T-cell (primary cell): Measurements from ENCODE around the gene DRAM1. TPM values are rescaled to one million over a fixed set of nuclear protein-coding genes. Genes with fewer than 3 reads are reported as not detected.

ENCODE experiments used
- ATAC-seq, 4 experiments: fragments of 200-7000 bp in 3 of 4; fragments of 150-1000 bp in 1 of 4; cut with Tn5 transposase; replicated peaks in 1 of 4; 1 replicate in 3 of 4; 2 replicates in 1 of 4; pipeline ENCODE4 v1.10.0; 2021; ENCODE audit warnings: moderate library complexity in 3 of 4, mild to moderate bottlenecking in 2 of 4, moderate number of reproducible peaks in 1 of 4
- CTCF ChIA-PET, 2 donors: fragments of 300-600 bp; sonication (Branson Sonifier 250); formaldehyde crosslinking; loops; one replicate each; lab custom pipeline; 2022; ENCODE audit warnings: antibody characterized with exemption in 2 of 2; lab: Charles Lee
- POLR2A ChIA-PET, 2 donors: fragments of 300-600 bp; sonication (Branson Sonifier 250); formaldehyde crosslinking; loops; one replicate each; lab custom pipeline; 2022; ENCODE audit warnings: antibody characterized with exemption in 2 of 2; lab: Charles Lee
- DNase-seq, 35 experiments: peaks; one replicate each; pipeline versions ENCODE4 v3.0.0 to v3.0.0-alpha.2; 2013 to 2023
- H3K27ac ChIP-seq: one replicate; pipeline ENCODE4 v1.5.1; 2013; ENCODE audit warnings: low read length
- H3K27me3 ChIP-seq, 2 experiments: replicated peaks in 1 of 2; 1 replicate in 1 of 2; 2 replicates in 1 of 2; pipeline versions ENCODE4 v1.6.1 to v1.7.0; 2013; ENCODE audit warnings: low read length in 1 of 2, mixed read lengths in 1 of 2; ENCODE audit not compliant: control insufficient read depth in 2 of 2, insufficient read depth in 2 of 2; ENCODE audit errors: extremely low read depth in 1 of 2
- H3K36me3 ChIP-seq, 2 donors: 1 replicate in 1 of 2; 2 replicates in 1 of 2; pipeline versions ENCODE4 v1.6.1 to v1.7.0; 2013; ENCODE audit warnings: low read length in 1 of 2; ENCODE audit not compliant: control insufficient read depth in 2 of 2, insufficient read depth in 1 of 2; ENCODE audit errors: extremely low read depth in 1 of 2
- H3K4me1 ChIP-seq, 2 experiments: 1 replicate in 1 of 2; 2 replicates in 1 of 2; pipeline versions ENCODE4 v1.6.1 to v1.7.0; 2013; ENCODE audit warnings: low read length in 2 of 2, mixed read lengths in 1 of 2; ENCODE audit not compliant: insufficient read depth in 2 of 2, control insufficient read depth in 1 of 2; ENCODE audit errors: extremely low read depth in 1 of 2
- H3K4me3 ChIP-seq, 2 donors: 1 replicate in 1 of 2; 2 replicates in 1 of 2; pipeline versions ENCODE4 v1.5.1 to v1.7.0; 2013; ENCODE audit warnings: mild to moderate bottlenecking in 2 of 2, low read length in 1 of 2, moderate library complexity in 1 of 2; ENCODE audit not compliant: control insufficient read depth in 1 of 2; ENCODE audit errors: extremely low read depth in 1 of 2
- H3K9me3 ChIP-seq: 2 replicates; pipeline ENCODE4 v1.7.0; 2013
- H3K27ac Mint-ChIP-seq, 2 donors: one replicate each; pipeline ENCODE4 v1.8.0; 2020 to 2021; ENCODE audit warnings: mild to moderate bottlenecking in 2 of 2, mixed read lengths in 2 of 2
- H3K27me3 Mint-ChIP-seq, 2 donors: one replicate each; pipeline ENCODE4 v1.8.0; 2021 to 2022; ENCODE audit warnings: mixed read lengths in 2 of 2
- H3K36me3 Mint-ChIP-seq: one replicate; pipeline ENCODE4 v1.8.0; 2021; ENCODE audit warnings: mixed read lengths
- H3K4me1 Mint-ChIP-seq, 3 donors: one replicate each; pipeline ENCODE4 v1.8.0; 2020 to 2022; ENCODE audit warnings: mixed read lengths in 3 of 3, mild to moderate bottlenecking in 1 of 3
- H3K4me3 Mint-ChIP-seq, 3 donors: one replicate each; pipeline ENCODE4 v1.8.0; 2020 to 2022; ENCODE audit warnings: mild to moderate bottlenecking in 3 of 3, mixed read lengths in 3 of 3, moderate library complexity in 3 of 3
- H3K9me3 Mint-ChIP-seq, 3 donors: one replicate each; pipeline ENCODE4 v1.8.0; 2020 to 2022; ENCODE audit warnings: mixed read lengths in 3 of 3
- WGBS: methylation state at CpG from one replicate; pipeline ENCODE4 v1.1.5; 2013; ENCODE audit warnings: missing lambda C conversion rate; ENCODE audit not compliant: insufficient coverage; 5-methylcytosine and 5-hydroxymethylcytosine counted together
- total RNA-seq, 35 experiments: library from RNA in 6 of 35; stranded (reverse) in 6 of 35; fragments of 120-200 nt in 1 of 35; gene quantifications; one replicate each; pipeline versions ENCODE4 v1.2.1 to v1.2.4 and lab custom pipeline; 2013 to 2026

The DRAM1 gene
- total RNA-seq, 5 donors from 2014 or later (not counting 1 experiment from before 2014, with no cell fraction given) = 1.4 to 3.8 (median 1.9) TPM

- Histone ChIP-seq H3K27ac (no peak overlapping the region), H3K4me3 (no peak overlapping the region)
- H3K27ac Mint-ChIP-seq = peak overlapping the region; percentile 63 to 66
These were observed 38.6 kb upstream of the DRAM1 start for GRCh38 chr12:101838628-101839323.

GRCh38 chr12:101839324-101840283, 37.8 kb upstream of the DRAM1 start:
- no peaks in the 10 kb centered on the region for H3K9me3 Mint-ChIP-seq
- H3K4me1 Mint-ChIP-seq = peaks cover 8 to 16% (median 14%) of the 10 kb centered on the region in 3 donors
- H3K36me3 ChIP-seq = no peaks in the 10 kb centered on the region
- H3K4me3 ChIP-seq = no peak overlapping the region
- H3K36me3 Mint-ChIP-seq = no peaks in the 10 kb centered on the region
- H3K9me3 ChIP-seq = no peaks in the 10 kb centered on the region
- WGBS = 88% methylated on average over 1 of the region's 6 CpGs
- DNase-seq (peak; percentile 25 to 87 (median 59)), ATAC-seq (peak; percentile 73 to 84 (median 79))
- no peaks in the 10 kb centered on the region for H3K27me3 ChIP-seq
- CTCF ChIA-PET = interaction anchor here (0.6 to 5.5 kb wide), 29 partner anchors 10 to 560 kb away, joined by 3 to 62 read pairs (median 5); partner anchors contain the start of genes GNPTAB (in 2 of the 2) and UTP20 (in 1 of the 2)
- H3K4me3 Mint-ChIP-seq = no peak overlapping the region
- H3K4me1 ChIP-seq = peaks cover 5 to 17% of the 10 kb centered on the region in 2 experiments
- no peak overlapping the region for H3K27ac ChIP-seq
- POLR2A ChIA-PET = interaction anchor here in 1 of 2 donors (0.7 to 1.4 kb wide), 3 partner anchors 66 to 71 kb away, joined by 3 to 8 read pairs (median 6); no protein-coding TSS in a partner anchor
- H3K27me3 Mint-ChIP-seq = no peaks in the 10 kb centered on the region
- peak overlapping the region in 1 of 2 donors; percentile 66 for H3K27ac Mint-ChIP-seq

More at GRCh38 chr12:101838628-101839323, 38.6 kb upstream of the DRAM1 start:
- H3K9me3 Mint-ChIP-seq = no peaks in the 10 kb centered on the region
- no peaks in the 10 kb centered on the region for H3K9me3 ChIP-seq
- ATAC-seq (peak in 3 of 4 experiments; percentile 24 to 68 (median 54)), DNase-seq (peak in 1 of 35 experiments; percentile 55)
- H3K4me1 Mint-ChIP-seq = peaks cover 8 to 16% (median 14%) of the 10 kb centered on the region in 3 donors
- no peaks in the 10 kb centered on the region for H3K27me3 Mint-ChIP-seq
- CTCF ChIA-PET = interaction anchor here (0.6 to 5.5 kb wide), 41 partner anchors 9 to 559 kb away, joined by 3 to 62 read pairs (median 5); partner anchors contain the start of genes GNPTAB (in 2 of the 2), ARL1 (in 1 of the 2), UTP20 (in 1 of the 2) and WASHC3 (in 1 of the 2)
- no peaks in the 10 kb centered on the region for H3K27me3 ChIP-seq
- POLR2A ChIA-PET = interaction anchor here in 1 of 2 donors (0.6 to 1.4 kb wide), 5 partner anchors 10 to 1025 kb away, joined by 3 to 8 read pairs (median 5); no protein-coding TSS in a partner anchor
- no peaks in the 10 kb centered on the region for H3K36me3 Mint-ChIP-seq
- no CpG with 5 or more reads among the region's 3 CpGs for WGBS
- H3K4me1 ChIP-seq = peaks cover 5 to 17% of the 10 kb centered on the region in 2 experiments
- peak overlapping the region in 1 of 3 donors; percentile 9 for H3K4me3 Mint-ChIP-seq
- no peaks in the 10 kb centered on the region for H3K36me3 ChIP-seq

- Mint-ChIP-seq H3K27me3 (no peaks in the 10 kb centered on the region), H3K9me3 (no peaks in the 10 kb centered on the region), H3K27ac (no peak overlapping the region), H3K4me1 (peaks cover 8 to 16% (median 14%) of the 10 kb centered on the region in 3 donors), H3K4me3 (no peak overlapping the region), H3K36me3 (no peaks in the 10 kb centered on the region)
- WGBS = no CpG with 5 or more reads among the region's 4 CpGs
- ATAC-seq (no peak), DNase-seq (no peak)
- no peak overlapping the region for H3K27ac ChIP-seq
- H3K27me3 ChIP-seq = no peaks in the 10 kb centered on the region
- CTCF ChIA-PET = interaction anchor here (0.6 to 5.5 kb wide), 10 partner anchors 12 to 147 kb away, joined by 3 to 62 read pairs (median 4); partner anchors contain the start of gene GNPTAB (in 1 of the 2)
- H3K4me3 ChIP-seq = no peak overlapping the region
- H3K36me3 ChIP-seq = no peaks in the 10 kb centered on the region
- POLR2A ChIA-PET = interaction anchor here in 1 of 2 donors (0.6 kb wide), 1 partner anchor 135 kb away, joined by 3 read pairs; no protein-coding TSS in a partner anchor
- peaks cover 5 to 17% of the 10 kb centered on the region in 2 experiments for H3K4me1 ChIP-seq
- H3K9me3 ChIP-seq = no peaks in the 10 kb centered on the region
These were observed 36.3 kb upstream of the DRAM1 start for GRCh38 chr12:101841069-101841468.

GRCh38 chr12:101845137-101845711, 32.2 kb upstream of the DRAM1 start:
- Mint-ChIP-seq H3K4me1 (no peaks in the 10 kb centered on the region), H3K9me3 (no peaks in the 10 kb centered on the region), H3K4me3 (no peak overlapping the region), H3K27me3 (no peaks in the 10 kb centered on the region), H3K27ac (no peak overlapping the region), H3K36me3 (no peaks in the 10 kb centered on the region)
- no peaks in the 10 kb centered on the region for H3K27me3 ChIP-seq
- ATAC-seq = no peak
- CTCF ChIA-PET = interaction anchor here in 1 of 2 donors (0.7 kb wide), 1 partner anchor 86 kb away, joined by 6 read pairs; no protein-coding TSS in a partner anchor
- no peak for DNase-seq
- H3K4me1 ChIP-seq = no peaks in the 10 kb centered on the region
- no peaks in the 10 kb centered on the region for H3K9me3 ChIP-seq
- no peak overlapping the region for H3K27ac ChIP-seq
- no peak overlapping the region for H3K4me3 ChIP-seq
- H3K36me3 ChIP-seq = no peaks in the 10 kb centered on the region
- POLR2A ChIA-PET = interaction anchor here in 1 of 2 donors (0.6 kb wide), 1 partner anchor 86 kb away, joined by 3 read pairs; no protein-coding TSS in a partner anchor
- WGBS = 100% methylated on average over 1 of the region's 5 CpGs

GRCh38 chr12:101847325-101847724, 30.1 kb upstream of the DRAM1 start:
- Mint-ChIP-seq H3K27me3 (no peaks in the 10 kb centered on the region), H3K36me3 (no peaks in the 10 kb centered on the region), H3K27ac (no peak overlapping the region), H3K4me1 (no peaks in the 10 kb centered on the region), H3K4me3 (no peak overlapping the region), H3K9me3 (no peaks in the 10 kb centered on the region)
- Histone ChIP-seq H3K9me3 (no peaks in the 10 kb centered on the region), H3K4me3 (no peak overlapping the region), H3K27ac (no peak overlapping the region), H3K4me1 (no peaks in the 10 kb centered on the region), H3K27me3 (no peaks in the 10 kb centered on the region), H3K36me3 (no peaks in the 10 kb centered on the region)
- ATAC-seq = no peak
- WGBS = 74% methylated on average over 5 of the region's 5 CpGs
- CTCF ChIA-PET = no interaction called here
- no peak for DNase-seq
- POLR2A ChIA-PET = no interaction called here
